ENCODE measurements around the gene SGPL1.

Gene SGPL1

GRCh38 chr10:70901276-70901878 lies 85.6 kb downstream of the SGPL1 start:
- in situ Hi-C loops (cut with HindIII; ENCODE audit: low sequenced_read_pairs), result no loop called here

- in situ Hi-C loops (cut with HindIII; ENCODE audit: low sequenced_read_pairs), result no loop called here
Measured at GRCh38 chr10:70902661-70903261, 87.0 kb downstream of the SGPL1 start.

GRCh38 chr10:70903262-70903921 lies 87.6 kb downstream of the SGPL1 start:
- in situ Hi-C loops (cut with HindIII; ENCODE audit: low sequenced_read_pairs), result no loop called here

- in situ Hi-C loops (cut with HindIII; ENCODE audit: low sequenced_read_pairs), result no loop called here
Measured at GRCh38 chr10:70905071-70906021, 89.6 kb downstream of the SGPL1 start.

- in situ Hi-C loops (cut with HindIII; ENCODE audit: low sequenced_read_pairs), result no loop called here
Measured at GRCh38 chr10:70906031-70906783, 90.5 kb downstream of the SGPL1 start.

GRCh38 chr10:70906953-70907636 lies 91.3 kb downstream of the SGPL1 start:
- in situ Hi-C loops (cut with HindIII; ENCODE audit: low sequenced_read_pairs), result no loop called here

GRCh38 chr10:70907637-70908405 lies 92.1 kb downstream of the SGPL1 start:
- in situ Hi-C loops (cut with HindIII; ENCODE audit: low sequenced_read_pairs), result no loop called here

- in situ Hi-C loops (cut with HindIII; ENCODE audit: low sequenced_read_pairs), result no loop called here
Measured at GRCh38 chr10:70908406-70909296, 92.9 kb downstream of the SGPL1 start.

- in situ Hi-C loops (cut with HindIII; ENCODE audit: low sequenced_read_pairs), result no loop called here
Measured at GRCh38 chr10:70909326-70909935, 93.7 kb downstream of the SGPL1 start.

GRCh38 chr10:70910486-70911341 lies 95.0 kb downstream of the SGPL1 start:
- in situ Hi-C loops (cut with HindIII; ENCODE audit: low sequenced_read_pairs), result no loop called here

GRCh38 chr10:70911386-70911785 lies 95.6 kb downstream of the SGPL1 start:
- in situ Hi-C loops (cut with HindIII; ENCODE audit: low sequenced_read_pairs), result no loop called here

- in situ Hi-C loops (cut with HindIII; ENCODE audit: low sequenced_read_pairs), result no loop called here
Measured at GRCh38 chr10:70912556-70912955, 96.8 kb downstream of the SGPL1 start.

- in situ Hi-C loops (cut with HindIII; ENCODE audit: low sequenced_read_pairs), result no loop called here
Measured at GRCh38 chr10:70913191-70913892, 97.6 kb downstream of the SGPL1 start.

- in situ Hi-C loops (cut with HindIII; ENCODE audit: low sequenced_read_pairs), result no loop called here
Measured at GRCh38 chr10:70913893-70914240, 98.1 kb downstream of the SGPL1 start.

GRCh38 chr10:70914316-70914864 lies 98.6 kb downstream of the SGPL1 start:
- in situ Hi-C loops (cut with HindIII; ENCODE audit: low sequenced_read_pairs), result no loop called here

- in situ Hi-C loops (cut with HindIII; ENCODE audit: low sequenced_read_pairs), result no loop called here
Measured at GRCh38 chr10:70915206-70915605, 99.5 kb downstream of the SGPL1 start.

Data from endothelial cell of hepatic sinusoid (primary cell).